Testis (tissue), 5 donors: ENCODE results near the gene KCNMB4. TPM values are rescaled to one million over a fixed set of nuclear protein-coding genes. Genes with fewer than 3 reads are reported as not detected.

Experiments used
- DNase-seq: peaks from one replicate; pipeline ENCODE4 v3.0.0-alpha.2; 2019
- H3K27ac ChIP-seq, 2 donors: fragments of 200-600 bp; sonication (generic); one replicate each; pipeline ENCODE4 v1.5.1; 2019
- H3K27me3 ChIP-seq: fragments of 200-600 bp; sonication (generic); one replicate; pipeline ENCODE4 v1.5.1; 2019
- H3K36me3 ChIP-seq: fragments of 200-600 bp; sonication (generic); one replicate; pipeline ENCODE4 v1.5.1; 2017; ENCODE audit warnings: low read depth; ENCODE audit errors: missing control alignments
- H3K4me1 ChIP-seq: fragments of 200-600 bp; sonication (generic); one replicate; pipeline ENCODE4 v1.5.1; 2019
- H3K4me3 ChIP-seq, 2 donors: fragments of 200-600 bp; sonication (generic); one replicate each; pipeline ENCODE4 v1.5.1; 2017 to 2019
- H3K9me3 ChIP-seq: fragments of 200-600 bp; sonication (generic); one replicate; pipeline ENCODE4 v1.5.1; 2017
- CTCF ChIP-seq, 3 experiments: fragments of 450-650 bp in 2 of 3; fragments of 200-600 bp in 1 of 3; sonication (generic) in 1 of 3; IDR thresholded peaks; one replicate each; pipeline ENCODE4 v1.5.1; 2016 to 2019; ENCODE audit warnings: antibody characterized with exemption in 3 of 3, mild to moderate bottlenecking in 2 of 3, moderate library complexity in 1 of 3
- POLR2A ChIP-seq: fragments of 450-650 bp; IDR thresholded peaks from one replicate; pipeline ENCODE4 v1.6.1; 2017; ENCODE audit warnings: antibody characterized with exemption, mild to moderate bottlenecking, moderate library complexity
- WGBS, 2 donors: methylation state at CpG; one replicate each; pipeline ENCODE4 v1.1.5; 2018; 5-methylcytosine and 5-hydroxymethylcytosine counted together
- intact Hi-C: fragments of 100-400 bp; cut with DNase I; formaldehyde crosslinking; loops from one replicate; pipeline ENCODE4 v1.15.1; 2023; ENCODE audit warnings: low total_unique reads
- long read RNA-seq, 2 donors: transcript quantifications; one replicate each; lab custom pipeline, GENCODE V29; 2026
- polyA plus RNA-seq: library from polyadenylated mRNA; stranded (reverse); fragments of 350-450 nt; fragmentation: Illumina TruSeq; extraction: RNeasy Lipid Tissue Mini Kit (QIAGEN cat#74804); gene quantifications from one replicate; pipeline ENCODE4 v1.2.3, GENCODE V29; 2014; ENCODE audit warnings: low read depth, low replicate concordance; ENCODE audit not compliant: insufficient read depth
- total RNA-seq, 2 donors: library from RNA; depleted of rRNA; stranded (reverse); fragments of >200 nt; gene quantifications; one replicate each; pipeline ENCODE4 v1.2.3, GENCODE V29; 2016

Gene KCNMB4
- total RNA-seq = 1 to 10 TPM; 7.1 to 8.8 TPM
- 3.5 TPM for polyA plus RNA-seq
- long read RNA-seq, donor 1, full-length matches to known transcripts = 7 of 7 reads
- long read RNA-seq, donor 1, partial matches to known transcripts = 0 of 7 reads
- long read RNA-seq, donor 1, other reads (novel, unspliced or antisense) = 0 of 7 reads
- long read RNA-seq, donor 2, full-length matches to known transcripts = 6 of 6 reads
- long read RNA-seq, donor 2, partial matches to known transcripts = 0 of 6 reads
- long read RNA-seq, donor 2, other reads (novel, unspliced or antisense) = 0 of 6 reads

GRCh38 chr12:70365648-70366518 lies at the start of gene KCNMB4:
Gene KCNMB4, plus strand, starts transcription at chr12:70366290. Its CDS starts 445 bp downstream, at chr12:70366735.
- Histone ChIP-seq H3K4me3 (peak within 1 kb of the TSS; percentile 79 to 85), H3K27me3 (no peaks in the 10 kb centered on the region), H3K27ac (peak within 1 kb of the TSS; percentile 55 to 64), H3K36me3 (no peaks in the 10 kb centered on the region), H3K9me3 (no peaks in the 10 kb centered on the region), H3K4me1 (no peaks in the 10 kb centered on the region)
- intact Hi-C loops = no loop called here
- no peak for TF ChIP-seq CTCF (IDR thresholded peaks at IDR 0.05)
- TF ChIP-seq POLR2A = no peak
- 0 to 5% methylated on average over 11 to 83 of the region's 88 CpGs for WGBS, 2 donors
- DNase-seq = peak; percentile 68

GRCh38 chr12:70317781-70318180 lies 48.3 kb upstream of the KCNMB4 start:
- H3K9me3 ChIP-seq = no peaks in the 10 kb centered on the region
- H3K27ac ChIP-seq = no peak overlapping the region
- no peak overlapping the region for H3K4me3 ChIP-seq
- no peaks in the 10 kb centered on the region for H3K36me3 ChIP-seq
- DNase-seq = no peak
- intact Hi-C loops = no loop called here
- no peaks in the 10 kb centered on the region for H3K27me3 ChIP-seq
- WGBS, 2 donors = 95 to 96% methylated on average over 3 of the region's 3 CpGs
- no peak for TF ChIP-seq CTCF (IDR thresholded peaks at IDR 0.05)
- no peaks in the 10 kb centered on the region for H3K4me1 ChIP-seq

- Histone ChIP-seq H3K36me3 (no peaks in the 10 kb centered on the region), H3K9me3 (no peaks in the 10 kb centered on the region), H3K4me1 (no peaks in the 10 kb centered on the region), H3K27me3 (no peaks in the 10 kb centered on the region), H3K4me3 (no peak overlapping the region), H3K27ac (no peak overlapping the region)
- intact Hi-C loops = no loop called here
- TF ChIP-seq CTCF (IDR thresholded peaks at IDR 0.05) (no peak), POLR2A (no peak)
- 82 to 92% methylated on average over 4 of the region's 4 CpGs for WGBS, 2 donors
- DNase-seq = no peak
Observed at GRCh38 chr12:70319605-70320004, 46.5 kb upstream of the KCNMB4 start.

- WGBS, 2 donors = 90 to 94% methylated on average over 2 of the region's 2 CpGs
- Histone ChIP-seq H3K4me3 (no peak overlapping the region), H3K9me3 (no peaks in the 10 kb centered on the region), H3K4me1 (no peaks in the 10 kb centered on the region), H3K36me3 (no peaks in the 10 kb centered on the region), H3K27ac (no peak overlapping the region), H3K27me3 (no peaks in the 10 kb centered on the region)
- TF ChIP-seq CTCF (IDR thresholded peaks at IDR 0.05) (no peak), POLR2A (no peak)
- no peak for DNase-seq
- intact Hi-C loops = no loop called here
Observed at GRCh38 chr12:70321191-70321590, 44.9 kb upstream of the KCNMB4 start.
